GM23338 (cell line): Measurements from ENCODE around the gene IDUA.

ENCODE experiments used
- EZH2 ChIP-seq: fragments of 200-600 bp; sonication (generic); IDR thresholded peaks from one replicate; pipeline ENCODE4 v1.8.0; 2017; ENCODE audit warnings: antibody characterized with exemption, mild to moderate bottlenecking, low read depth; ENCODE audit not compliant: unreplicated experiment
- NANOG ChIP-seq: IDR thresholded peaks from 2 replicates; pipeline ENCODE4 v1.6.1; 2016; ENCODE audit warnings: antibody characterized with exemption, borderline replicate concordance
- POLR2AphosphoS5 ChIP-seq: IDR thresholded peaks from 2 replicates; pipeline ENCODE4 v1.6.1; 2016; ENCODE audit warnings: antibody characterized with exemption, low read depth
- ZNF114 ChIP-seq: fragments of 250-450 bp; sonication (Bioruptor Pico); IDR thresholded peaks from 2 replicates; pipeline ENCODE4 v1.5.0; 2020; ENCODE audit warnings: mild to moderate bottlenecking, moderate library complexity
- TF ChIP-seq, protein P1 (sequence below), 2 experiments: fragments of 200-600 bp in 1 of 2; sonication (generic) in 1 of 2; conservative IDR thresholded peaks; 2 replicates each; pipeline versions ENCODE4 v1.5.1 to v1.6.1; 2016 to 2017; ENCODE audit warnings: antibody characterized with exemption in 2 of 2, low read depth in 2 of 2, mild to moderate bottlenecking in 2 of 2, moderate library complexity in 1 of 2
- TF ChIP-seq, protein P2 (sequence below): IDR thresholded peaks from one replicate; pipeline ENCODE4 v1.6.1; 2018; ENCODE audit warnings: antibody characterized with exemption; ENCODE audit not compliant: unreplicated experiment

DNA sequence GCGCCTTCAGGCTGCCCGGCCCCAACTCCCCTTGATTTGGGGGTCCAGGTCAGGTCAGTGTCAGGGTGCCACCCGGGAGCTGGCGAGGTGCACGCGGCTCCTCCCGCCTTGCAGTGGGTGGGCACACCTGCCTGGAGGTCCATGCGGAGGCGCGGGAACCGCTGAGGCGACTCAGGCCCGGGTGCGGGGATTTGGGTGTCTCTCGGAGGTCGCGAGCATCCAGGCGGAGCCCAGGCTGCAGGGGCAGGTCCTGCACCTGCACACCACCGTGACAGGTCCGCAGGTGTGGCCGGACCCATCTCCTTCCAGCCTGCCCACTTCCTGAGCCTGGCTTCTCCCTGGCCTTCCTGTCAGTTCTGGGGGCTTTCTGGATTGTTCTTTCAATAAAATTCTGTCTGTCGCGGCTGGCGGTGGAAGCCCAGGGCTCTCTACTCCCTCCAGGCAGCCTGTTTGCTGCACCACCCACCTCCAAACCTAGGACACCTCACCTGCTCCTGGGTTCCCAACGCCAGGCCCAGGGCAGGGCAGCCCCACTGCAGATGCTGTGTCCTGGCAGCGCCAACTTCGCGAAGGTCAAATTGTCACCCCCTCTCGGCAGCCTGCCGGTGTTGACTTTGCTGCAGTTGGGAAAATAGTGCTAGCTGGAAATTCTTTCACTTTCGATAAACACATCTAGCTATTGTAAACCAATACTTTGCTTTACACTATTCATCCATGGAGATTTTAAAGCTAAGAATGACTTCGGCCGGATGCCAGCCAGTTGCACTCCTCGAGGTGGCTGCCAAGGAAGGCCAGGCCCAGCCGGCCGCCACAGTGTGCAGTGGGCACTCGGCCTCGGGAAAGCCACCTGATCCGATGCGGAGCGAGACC lies 60.5 kb downstream of the IDUA start:
- TF ChIP-seq POLR2AphosphoS5 (no peak), EZH2 (no peak), ZNF114 (no peak), NANOG (no peak)
- TF ChIP-seq, protein P1, sequence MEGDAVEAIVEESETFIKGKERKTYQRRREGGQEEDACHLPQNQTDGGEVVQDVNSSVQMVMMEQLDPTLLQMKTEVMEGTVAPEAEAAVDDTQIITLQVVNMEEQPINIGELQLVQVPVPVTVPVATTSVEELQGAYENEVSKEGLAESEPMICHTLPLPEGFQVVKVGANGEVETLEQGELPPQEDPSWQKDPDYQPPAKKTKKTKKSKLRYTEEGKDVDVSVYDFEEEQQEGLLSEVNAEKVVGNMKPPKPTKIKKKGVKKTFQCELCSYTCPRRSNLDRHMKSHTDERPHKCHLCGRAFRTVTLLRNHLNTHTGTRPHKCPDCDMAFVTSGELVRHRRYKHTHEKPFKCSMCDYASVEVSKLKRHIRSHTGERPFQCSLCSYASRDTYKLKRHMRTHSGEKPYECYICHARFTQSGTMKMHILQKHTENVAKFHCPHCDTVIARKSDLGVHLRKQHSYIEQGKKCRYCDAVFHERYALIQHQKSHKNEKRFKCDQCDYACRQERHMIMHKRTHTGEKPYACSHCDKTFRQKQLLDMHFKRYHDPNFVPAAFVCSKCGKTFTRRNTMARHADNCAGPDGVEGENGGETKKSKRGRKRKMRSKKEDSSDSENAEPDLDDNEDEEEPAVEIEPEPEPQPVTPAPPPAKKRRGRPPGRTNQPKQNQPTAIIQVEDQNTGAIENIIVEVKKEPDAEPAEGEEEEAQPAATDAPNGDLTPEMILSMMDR (conservative IDR thresholded peaks at IDR 0.05; ENCODE audit: low read depth in 2 of 2): no peak
- TF ChIP-seq, protein P2, sequence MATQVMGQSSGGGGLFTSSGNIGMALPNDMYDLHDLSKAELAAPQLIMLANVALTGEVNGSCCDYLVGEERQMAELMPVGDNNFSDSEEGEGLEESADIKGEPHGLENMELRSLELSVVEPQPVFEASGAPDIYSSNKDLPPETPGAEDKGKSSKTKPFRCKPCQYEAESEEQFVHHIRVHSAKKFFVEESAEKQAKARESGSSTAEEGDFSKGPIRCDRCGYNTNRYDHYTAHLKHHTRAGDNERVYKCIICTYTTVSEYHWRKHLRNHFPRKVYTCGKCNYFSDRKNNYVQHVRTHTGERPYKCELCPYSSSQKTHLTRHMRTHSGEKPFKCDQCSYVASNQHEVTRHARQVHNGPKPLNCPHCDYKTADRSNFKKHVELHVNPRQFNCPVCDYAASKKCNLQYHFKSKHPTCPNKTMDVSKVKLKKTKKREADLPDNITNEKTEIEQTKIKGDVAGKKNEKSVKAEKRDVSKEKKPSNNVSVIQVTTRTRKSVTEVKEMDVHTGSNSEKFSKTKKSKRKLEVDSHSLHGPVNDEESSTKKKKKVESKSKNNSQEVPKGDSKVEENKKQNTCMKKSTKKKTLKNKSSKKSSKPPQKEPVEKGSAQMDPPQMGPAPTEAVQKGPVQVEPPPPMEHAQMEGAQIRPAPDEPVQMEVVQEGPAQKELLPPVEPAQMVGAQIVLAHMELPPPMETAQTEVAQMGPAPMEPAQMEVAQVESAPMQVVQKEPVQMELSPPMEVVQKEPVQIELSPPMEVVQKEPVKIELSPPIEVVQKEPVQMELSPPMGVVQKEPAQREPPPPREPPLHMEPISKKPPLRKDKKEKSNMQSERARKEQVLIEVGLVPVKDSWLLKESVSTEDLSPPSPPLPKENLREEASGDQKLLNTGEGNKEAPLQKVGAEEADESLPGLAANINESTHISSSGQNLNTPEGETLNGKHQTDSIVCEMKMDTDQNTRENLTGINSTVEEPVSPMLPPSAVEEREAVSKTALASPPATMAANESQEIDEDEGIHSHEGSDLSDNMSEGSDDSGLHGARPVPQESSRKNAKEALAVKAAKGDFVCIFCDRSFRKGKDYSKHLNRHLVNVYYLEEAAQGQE: no peak
